WTC11 (cell line): ENCODE measurements around the gene SNX15. TPM values are rescaled to one million over a fixed set of nuclear protein-coding genes. Genes with fewer than 3 reads are reported as not detected.
A peak's percentile ranks its signal among the peaks of the same experiment; 100 is the strongest.

Experiments
- ATAC-seq: fragments of 200-7000 bp; cut with Tn5 transposase; 2 replicates; pipeline ENCODE4 v1.10.0; 2021; ENCODE audit warnings: mild to moderate bottlenecking, moderate library complexity
- CTCF ChIA-PET: fragments of 300-600 bp; sonication (Branson Sonifier 250); formaldehyde crosslinking; loops from one replicate; lab custom pipeline; 2021; ENCODE audit warnings: antibody characterized with exemption; lab: Charles Lee
- POLR2A ChIA-PET: fragments of 350-600 bp; sonication (Branson Sonifier 250); formaldehyde crosslinking; loops from one replicate; lab custom pipeline; 2021; ENCODE audit warnings: antibody characterized with exemption; lab: Charles Lee
- DNase-seq: peaks from one replicate; pipeline ENCODE4 v3.0.0; 2021; ENCODE audit warnings: low spot score
- H3K27ac Mint-ChIP-seq: 2 replicates; pipeline ENCODE4 v1.8.0; 2021; ENCODE audit warnings: mixed read lengths
- H3K27me3 Mint-ChIP-seq: 2 replicates; pipeline ENCODE4 v1.8.0; 2021; ENCODE audit warnings: low read depth, mild to moderate bottlenecking, moderate library complexity, mixed read lengths
- H3K36me3 Mint-ChIP-seq: 2 replicates; pipeline ENCODE4 v1.8.0; 2021; ENCODE audit warnings: mixed read lengths
- H3K4me1 Mint-ChIP-seq: 2 replicates; pipeline ENCODE4 v1.8.0; 2022; ENCODE audit warnings: mixed read lengths
- H3K4me3 Mint-ChIP-seq: 2 replicates; pipeline ENCODE4 v1.8.0; 2021; ENCODE audit warnings: mild to moderate bottlenecking, moderate library complexity, mixed read lengths
- H3K9me3 Mint-ChIP-seq: 2 replicates; pipeline ENCODE4 v1.8.0; 2021; ENCODE audit warnings: mixed read lengths
- AFF4 ChIP-seq: sonication (generic); formaldehyde crosslinking; IDR thresholded peaks from 2 replicates; pipeline ENCODE4 v1.8.1; 2023; ENCODE audit warnings: mild to moderate bottlenecking, missing genetic modification reagents, borderline replicate concordance
- ATF2 ChIP-seq: sonication (generic); formaldehyde crosslinking; IDR thresholded peaks from 2 replicates; pipeline ENCODE4 v1.8.1; 2022; ENCODE audit warnings: low read depth, missing genetic modification reagents, borderline replicate concordance
- ATF3 ChIP-seq: sonication (generic); formaldehyde crosslinking; conservative IDR thresholded peaks from 2 replicates; pipeline ENCODE4 v1.8.1; 2022; ENCODE audit warnings: mild to moderate bottlenecking, missing genetic modification reagents
- ATF6 ChIP-seq: sonication (generic); formaldehyde crosslinking; IDR thresholded peaks from 2 replicates; pipeline ENCODE4 v1.8.1; 2023; ENCODE audit warnings: mild to moderate bottlenecking, missing genetic modification reagents
- CBFB ChIP-seq: sonication (generic); formaldehyde crosslinking; IDR thresholded peaks from 2 replicates; pipeline ENCODE4 v1.8.1; 2022; ENCODE audit warnings: mild to moderate bottlenecking, low read depth, missing genetic modification reagents
- E2F1 ChIP-seq: sonication (generic); formaldehyde crosslinking; IDR thresholded peaks from 2 replicates; pipeline ENCODE4 v1.8.0; 2022; ENCODE audit warnings: mild to moderate bottlenecking, missing genetic modification reagents
- EMX1 ChIP-seq: fragments of 250-450 bp; sonication (Bioruptor Pico); IDR thresholded peaks from 2 replicates; pipeline ENCODE4 v1.8.0; 2021; ENCODE audit warnings: mild to moderate bottlenecking
- FOXP4 ChIP-seq: sonication (generic); formaldehyde crosslinking; IDR thresholded peaks from 2 replicates; pipeline ENCODE4 v1.8.0; 2022; ENCODE audit warnings: mild to moderate bottlenecking, missing genetic modification reagents
- IRF1 ChIP-seq: sonication (generic); formaldehyde crosslinking; IDR thresholded peaks from 2 replicates; pipeline ENCODE4 v1.8.0; 2023; ENCODE audit warnings: missing genetic modification reagents
- MYBL2 ChIP-seq: sonication (generic); formaldehyde crosslinking; IDR thresholded peaks from 2 replicates; pipeline ENCODE4 v1.8.1; 2023; ENCODE audit warnings: mild to moderate bottlenecking, moderate library complexity, missing genetic modification reagents
- OVOL2 ChIP-seq: fragments of 250-450 bp; sonication (Bioruptor Pico); IDR thresholded peaks from 2 replicates; pipeline ENCODE4 v1.9.0; 2021; ENCODE audit warnings: mild to moderate bottlenecking, borderline replicate concordance
- PRRX2 ChIP-seq: fragments of 250-450 bp; sonication (Bioruptor Pico); IDR thresholded peaks from 2 replicates; pipeline ENCODE4 v1.8.0; 2021; ENCODE audit warnings: mild to moderate bottlenecking
- SOX15 ChIP-seq: fragments of 250-450 bp; sonication (Bioruptor Pico); IDR thresholded peaks from 2 replicates; pipeline ENCODE4 v1.9.0; 2021; ENCODE audit warnings: mild to moderate bottlenecking
- TCF7 ChIP-seq: sonication (generic); formaldehyde crosslinking; IDR thresholded peaks from 2 replicates; pipeline ENCODE4 v1.8.0; 2022; ENCODE audit warnings: mild to moderate bottlenecking, low read depth, missing genetic modification reagents, moderate library complexity
- TEAD4 ChIP-seq: sonication (generic); formaldehyde crosslinking; IDR thresholded peaks from 2 replicates; pipeline ENCODE4 v1.8.0; 2022; ENCODE audit warnings: mild to moderate bottlenecking, missing genetic modification reagents
- TP53 ChIP-seq: sonication (generic); formaldehyde crosslinking; IDR thresholded peaks from 2 replicates; pipeline ENCODE4 v1.8.1; 2023; ENCODE audit warnings: mild to moderate bottlenecking, missing genetic modification reagents
- ZNF138 ChIP-seq: sonication (generic); formaldehyde crosslinking; conservative IDR thresholded peaks from 2 replicates; pipeline ENCODE4 v1.8.1; 2022; ENCODE audit warnings: mild to moderate bottlenecking, moderate library complexity, missing genetic modification reagents
- ZNF232 ChIP-seq: sonication (generic); formaldehyde crosslinking; IDR thresholded peaks from 2 replicates; pipeline ENCODE4 v1.8.0; 2022; ENCODE audit warnings: mild to moderate bottlenecking, missing genetic modification reagents
- ZNF317 ChIP-seq: sonication (generic); formaldehyde crosslinking; IDR thresholded peaks from 2 replicates; pipeline ENCODE4 v1.8.1; 2023; ENCODE audit warnings: low read depth, mild to moderate bottlenecking, moderate library complexity, missing genetic modification reagents, borderline replicate concordance
- ZNF512 ChIP-seq: sonication (generic); formaldehyde crosslinking; IDR thresholded peaks from 2 replicates; pipeline ENCODE4 v1.8.1; 2022; ENCODE audit warnings: missing genetic modification reagents, borderline replicate concordance
- total RNA-seq: library from RNA; stranded (reverse); gene quantifications from 3 replicates; pipeline ENCODE4 v1.2.3, GENCODE V29; 2021

SNX15 gene
- total RNA-seq, 1 experiment from 2014 or later = 17.6 TPM

- CTCF ChIA-PET = interaction anchor here (1.3 to 1.4 kb wide), 2 partner anchors 26 to 27 kb away, joined by 5 read pairs; partner anchors contain the start of gene TM7SF2
- peak overlapping the region; percentile 99 for H3K27ac Mint-ChIP-seq
These were observed 57.5 kb downstream of the SNX15 start for GRCh38 chr11:65084598-65085375.

GRCh38 chr11:65085446-65085845 lies 58.2 kb downstream of the SNX15 start:
- no peaks in the 10 kb centered on the region for H3K27me3 Mint-ChIP-seq
- peaks cover 23% of the 10 kb centered on the region for H3K36me3 Mint-ChIP-seq
- peak overlapping the region; percentile 64; the same call in 1 of the 2 replicates for H3K27ac Mint-ChIP-seq
- ATAC-seq (no peak), DNase-seq (no peak)
- ChIA-PET POLR2A (interaction anchor here (0.8 to 1.0 kb wide), 3 partner anchors 26 to 44 kb away, joined by 3 to 4 read pairs (median 4); partner anchors contain the start of genes SAC3D1, TM7SF2 and ZNHIT2), CTCF (interaction anchor here (1.3 to 1.4 kb wide), 2 partner anchors 25 to 27 kb away, joined by 5 read pairs; partner anchors contain the start of gene TM7SF2)
- peaks cover 10% of the 10 kb centered on the region for H3K4me1 Mint-ChIP-seq
- no peaks in the 10 kb centered on the region for H3K9me3 Mint-ChIP-seq
- H3K4me3 Mint-ChIP-seq = peak overlapping the region; percentile 94
- no peak for TF ChIP-seq AFF4 (CRISPR knock-in tag)
- TF ChIP-seq FOXP4 (CRISPR knock-in tag) = no peak
- no peak for TF ChIP-seq TP53
- TF ChIP-seq ATF3 (CRISPR knock-in tag) = no peak
- TF ChIP-seq ZNF512 (CRISPR knock-in tag) = no peak
- TF ChIP-seq EMX1 (CRISPR knock-in tag) = no peak
- no peak for TF ChIP-seq IRF1
- no peak for TF ChIP-seq SOX15 (CRISPR knock-in tag)
- no peak for TF ChIP-seq ATF6 (CRISPR knock-in tag)
- no peak for TF ChIP-seq MYBL2 (CRISPR knock-in tag)
- TF ChIP-seq ZNF317 (CRISPR knock-in tag) = no peak
- no peak for TF ChIP-seq ATF2 (CRISPR knock-in tag)

More at GRCh38 chr11:65084598-65085375, 57.5 kb downstream of the SNX15 start:
- peaks cover 10% of the 10 kb centered on the region for H3K4me1 Mint-ChIP-seq
- TF ChIP-seq CBFB (CRISPR knock-in tag) = no peak
- no peak for TF ChIP-seq OVOL2 (CRISPR knock-in tag)
- TF ChIP-seq ZNF232 (CRISPR knock-in tag) = no peak
- no peak for TF ChIP-seq TEAD4 (CRISPR knock-in tag)
- no peak for TF ChIP-seq ZNF138 (CRISPR knock-in tag)
- no peak for TF ChIP-seq PRRX2
- TF ChIP-seq TCF7 (CRISPR knock-in tag) = no peak
- no peak for TF ChIP-seq E2F1 (CRISPR knock-in tag)
- ATAC-seq (no peak; the same call in 1 of the 2 replicates), DNase-seq (no peak)
- H3K36me3 Mint-ChIP-seq = peaks cover 28% of the 10 kb centered on the region
- no peaks in the 10 kb centered on the region for H3K9me3 Mint-ChIP-seq
- POLR2A ChIA-PET = interaction anchor here (0.8 to 1.0 kb wide), 3 partner anchors 27 to 44 kb away, joined by 3 to 4 read pairs (median 4); partner anchors contain the start of genes SAC3D1, TM7SF2 and ZNHIT2
- no peaks in the 10 kb centered on the region for H3K27me3 Mint-ChIP-seq
- peak overlapping the region; percentile 94 for H3K4me3 Mint-ChIP-seq
